HG03060 (cell line): ENCODE results near the gene PLXNA4.

ENCODE experiments used
- ATAC-seq: cut with Tn5 transposase; IDR thresholded peaks from one replicate; pipeline ENCODE4 v1.9.1; 2021; ENCODE audit warnings: low read depth, moderate number of reproducible peaks; ENCODE audit not compliant: unreplicated experiment

PLXNA4 gene

GRCh38 chr7:132504852-132505251 is 71.4 kb downstream of the PLXNA4 start:
- no peak for ATAC-seq

- ATAC-seq: no peak
These were observed 72.2 kb downstream of the PLXNA4 start for GRCh38 chr7:132504071-132504470.

- ATAC-seq: no peak
These were observed 72.9 kb downstream of the PLXNA4 start for GRCh38 chr7:132503415-132503814.

GRCh38 chr7:132501956-132502355 is 74.3 kb downstream of the PLXNA4 start:
- ATAC-seq: no peak

GRCh38 chr7:132500727-132501440 is 75.4 kb downstream of the PLXNA4 start:
- ATAC-seq: no peak

GRCh38 chr7:132499487-132499886 is 76.8 kb downstream of the PLXNA4 start:
- ATAC-seq: no peak

GRCh38 chr7:132499065-132499464 is 77.2 kb downstream of the PLXNA4 start:
- ATAC-seq: no peak

GRCh38 chr7:132498319-132498718 is 78.0 kb downstream of the PLXNA4 start:
- no peak for ATAC-seq

- no peak for ATAC-seq
These were observed 79.2 kb downstream of the PLXNA4 start for GRCh38 chr7:132497098-132497497.

- ATAC-seq: no peak
These were observed 80.3 kb downstream of the PLXNA4 start for GRCh38 chr7:132495936-132496335.

- no peak for ATAC-seq
These were observed 81.8 kb downstream of the PLXNA4 start for GRCh38 chr7:132494474-132494873.

GRCh38 chr7:132492823-132493445 is 83.3 kb downstream of the PLXNA4 start:
- no peak for ATAC-seq

GRCh38 chr7:132491391-132491945 is 84.8 kb downstream of the PLXNA4 start:
- no peak for ATAC-seq

GRCh38 chr7:132490474-132490873 is 85.8 kb downstream of the PLXNA4 start:
- no peak for ATAC-seq

- ATAC-seq: no peak
These were observed 86.5 kb downstream of the PLXNA4 start for GRCh38 chr7:132489776-132490237.

- ATAC-seq: no peak
These were observed 87.5 kb downstream of the PLXNA4 start for GRCh38 chr7:132488634-132489302.

- no peak for ATAC-seq
These were observed 90.0 kb downstream of the PLXNA4 start for GRCh38 chr7:132486274-132486610.

- ATAC-seq: no peak
These were observed 90.5 kb downstream of the PLXNA4 start for GRCh38 chr7:132485600-132486273.

- ATAC-seq: no peak
These were observed 91.1 kb downstream of the PLXNA4 start for GRCh38 chr7:132485136-132485535.

GRCh38 chr7:132482866-132483265 is 93.4 kb downstream of the PLXNA4 start:
- no peak for ATAC-seq

GRCh38 chr7:132480534-132480933 is 95.7 kb downstream of the PLXNA4 start:
- ATAC-seq: no peak
